Stimulated activated naive CD8-positive, alpha-beta T cell treated with anti-CD3 and anti-CD28 coated beads, Interleukin-15, Interleukin-2, amounts not matched to agents 100 ng/mL and 50 ng/mL, for 24 hours (primary cell): ENCODE results near the gene CCDC157.
A peak's percentile ranks its signal among the peaks of the same experiment; 100 is the strongest.
"Not testable (repeated sequence)": the region's sequence is repeated elsewhere in the genome, so short reads cannot be mapped to it uniquely, and the experiment has no call there.

Source experiments
- H3K27ac Mint-ChIP-seq: one replicate; pipeline ENCODE4 v1.8.0; 2021; ENCODE audit warnings: mild to moderate bottlenecking, mixed read lengths
- H3K27me3 Mint-ChIP-seq: one replicate; pipeline ENCODE4 v1.8.0; 2021; ENCODE audit warnings: mixed read lengths
- H3K36me3 Mint-ChIP-seq: one replicate; pipeline ENCODE4 v1.8.0; 2021; ENCODE audit warnings: low read depth, mixed read lengths
- H3K4me1 Mint-ChIP-seq: one replicate; pipeline ENCODE4 v1.8.0; 2021; ENCODE audit warnings: low read depth, mixed read lengths
- H3K4me3 Mint-ChIP-seq: one replicate; pipeline ENCODE4 v1.8.0; 2021; ENCODE audit warnings: mild to moderate bottlenecking, mixed read lengths
- H3K9me3 Mint-ChIP-seq: one replicate; pipeline ENCODE4 v1.8.0; 2021; ENCODE audit warnings: mixed read lengths

The CCDC157 gene

GRCh38 chr22:30400159-30400558, 43.4 kb downstream of the CCDC157 start:
- Mint-ChIP-seq H3K36me3 (no peaks in the 10 kb centered on the region), H3K9me3 (no peaks in the 10 kb centered on the region), H3K27ac (no peak overlapping the region), H3K4me1 (peaks cover 36% of the 10 kb centered on the region), H3K27me3 (no peaks in the 10 kb centered on the region), H3K4me3 (no peak overlapping the region)

GRCh38 chr22:30401024-30401423, 44.2 kb downstream of the CCDC157 start:
- not testable (repeated sequence) for H3K36me3 Mint-ChIP-seq, H3K9me3 Mint-ChIP-seq

GRCh38 chr22:30402028-30402765, 45.4 kb downstream of the CCDC157 start:
- H3K27ac Mint-ChIP-seq = no peak overlapping the region
- no peak overlapping the region for H3K4me3 Mint-ChIP-seq
- H3K4me1 Mint-ChIP-seq = peaks cover 21% of the 10 kb centered on the region
- no peaks in the 10 kb centered on the region for H3K9me3 Mint-ChIP-seq
- no peaks in the 10 kb centered on the region for H3K27me3 Mint-ChIP-seq
- peaks cover 9% of the 10 kb centered on the region for H3K36me3 Mint-ChIP-seq

More at GRCh38 chr22:30401024-30401423, 44.2 kb downstream of the CCDC157 start:
- not testable (repeated sequence) for H3K27me3 Mint-ChIP-seq, H3K27ac Mint-ChIP-seq, H3K4me3 Mint-ChIP-seq
- peaks cover 31% of the 10 kb centered on the region for H3K4me1 Mint-ChIP-seq

- H3K27ac Mint-ChIP-seq, H3K9me3 Mint-ChIP-seq, H3K36me3 Mint-ChIP-seq, H3K4me3 Mint-ChIP-seq, H3K27me3 Mint-ChIP-seq: not testable (repeated sequence)
- H3K4me1 Mint-ChIP-seq = peaks cover 21% of the 10 kb centered on the region
These were observed 45.9 kb downstream of the CCDC157 start for GRCh38 chr22:30402766-30403104.

GRCh38 chr22:30404307-30404706, 47.5 kb downstream of the CCDC157 start:
- no peak overlapping the region for H3K27ac Mint-ChIP-seq
- H3K9me3 Mint-ChIP-seq = no peaks in the 10 kb centered on the region
- peaks cover 16% of the 10 kb centered on the region for H3K36me3 Mint-ChIP-seq
- peaks cover 14% of the 10 kb centered on the region for H3K4me1 Mint-ChIP-seq
- no peaks in the 10 kb centered on the region for H3K27me3 Mint-ChIP-seq
- H3K4me3 Mint-ChIP-seq = no peak overlapping the region

- Mint-ChIP-seq H3K27me3 (no peaks in the 10 kb centered on the region), H3K4me1 (peaks cover 14% of the 10 kb centered on the region), H3K4me3 (no peak overlapping the region), H3K36me3 (peaks cover 26% of the 10 kb centered on the region), H3K27ac (no peak overlapping the region), H3K9me3 (no peaks in the 10 kb centered on the region)
These were observed 48.9 kb downstream of the CCDC157 start for GRCh38 chr22:30405731-30406130.

GRCh38 chr22:30406400-30406799, 49.6 kb downstream of the CCDC157 start:
- no peak overlapping the region for H3K27ac Mint-ChIP-seq
- H3K4me1 Mint-ChIP-seq = peaks cover 14% of the 10 kb centered on the region
- no peaks in the 10 kb centered on the region for H3K9me3 Mint-ChIP-seq
- H3K36me3 Mint-ChIP-seq = peaks cover 33% of the 10 kb centered on the region
- H3K27me3 Mint-ChIP-seq = no peaks in the 10 kb centered on the region
- H3K4me3 Mint-ChIP-seq = no peak overlapping the region

GRCh38 chr22:30408388-30409102, 51.7 kb downstream of the CCDC157 start:
- H3K27ac Mint-ChIP-seq = no peak overlapping the region

GRCh38 chr22:30411780-30412179, 55.0 kb downstream of the CCDC157 start:
- Mint-ChIP-seq H3K27me3 (no peaks in the 10 kb centered on the region), H3K9me3 (no peaks in the 10 kb centered on the region), H3K27ac (no peak overlapping the region), H3K4me1 (peaks cover 36% of the 10 kb centered on the region), H3K4me3 (no peak overlapping the region), H3K36me3 (peaks cover 70% of the 10 kb centered on the region)

More at GRCh38 chr22:30408388-30409102, 51.7 kb downstream of the CCDC157 start:
- H3K27me3 Mint-ChIP-seq = no peaks in the 10 kb centered on the region
- peaks cover 53% of the 10 kb centered on the region for H3K36me3 Mint-ChIP-seq
- peaks cover 16% of the 10 kb centered on the region for H3K4me1 Mint-ChIP-seq
- no peaks in the 10 kb centered on the region for H3K9me3 Mint-ChIP-seq
- H3K4me3 Mint-ChIP-seq = no peak overlapping the region

- Mint-ChIP-seq H3K4me1 (peaks cover 36% of the 10 kb centered on the region), H3K27ac (peak overlapping the region; percentile 28)
These were observed 56.2 kb downstream of the CCDC157 start for GRCh38 chr22:30413001-30413400.

GRCh38 chr22:30413745-30414524, 57.1 kb downstream of the CCDC157 start:
- peaks cover 80% of the 10 kb centered on the region for H3K36me3 Mint-ChIP-seq
- H3K9me3 Mint-ChIP-seq = no peaks in the 10 kb centered on the region
- H3K27ac Mint-ChIP-seq = peak overlapping the region; percentile 56
- no peaks in the 10 kb centered on the region for H3K27me3 Mint-ChIP-seq
- no peak overlapping the region for H3K4me3 Mint-ChIP-seq
- H3K4me1 Mint-ChIP-seq = peaks cover 29% of the 10 kb centered on the region

More at GRCh38 chr22:30413001-30413400, 56.2 kb downstream of the CCDC157 start:
- Mint-ChIP-seq H3K9me3 (no peaks in the 10 kb centered on the region), H3K27me3 (no peaks in the 10 kb centered on the region), H3K4me3 (no peak overlapping the region), H3K36me3 (peaks cover 75% of the 10 kb centered on the region)

GRCh38 chr22:30414525-30415047, 57.8 kb downstream of the CCDC157 start:
- no peaks in the 10 kb centered on the region for H3K27me3 Mint-ChIP-seq
- H3K27ac Mint-ChIP-seq = peak overlapping the region; percentile 51
- no peak overlapping the region for H3K4me3 Mint-ChIP-seq
- peaks cover 32% of the 10 kb centered on the region for H3K4me1 Mint-ChIP-seq
- peaks cover 78% of the 10 kb centered on the region for H3K36me3 Mint-ChIP-seq
- H3K9me3 Mint-ChIP-seq = no peaks in the 10 kb centered on the region

- Mint-ChIP-seq H3K9me3 (no peaks in the 10 kb centered on the region), H3K4me1 (peaks cover 51% of the 10 kb centered on the region), H3K27ac (no peak overlapping the region), H3K36me3 (peaks cover 75% of the 10 kb centered on the region), H3K4me3 (no peak overlapping the region), H3K27me3 (no peaks in the 10 kb centered on the region)
These were observed 59.6 kb downstream of the CCDC157 start for GRCh38 chr22:30416403-30416802.

- no peaks in the 10 kb centered on the region for H3K9me3 Mint-ChIP-seq
- no peak overlapping the region for H3K27ac Mint-ChIP-seq
- H3K27me3 Mint-ChIP-seq = no peaks in the 10 kb centered on the region
- no peak overlapping the region for H3K4me3 Mint-ChIP-seq
- peaks cover 55% of the 10 kb centered on the region for H3K4me1 Mint-ChIP-seq
- H3K36me3 Mint-ChIP-seq = peaks cover 76% of the 10 kb centered on the region
These were observed 60.0 kb downstream of the CCDC157 start for GRCh38 chr22:30416837-30417236.
